Measurements from ENCODE around the gene CBL. TPM values are rescaled to one million over a fixed set of nuclear protein-coding genes. Genes with fewer than 3 reads are reported as not detected.

The CBL gene
- total and polyA plus RNA-seq, 10 of the 15 experiments (the other 5 are each of a cell fraction or from before 2014, with no cell fraction given) = 3.9 to 27.1 (median 9.5) TPM

- ChIA-PET RAD21 (ENCODE audit: unreplicated experiment) (no interaction called here), CTCF (no interaction called here), POLR2A (interaction anchor here (0.5 kb wide), 1 partner anchor 237 kb away, joined by 7 read pairs; no protein-coding TSS in a partner anchor), SMC1A (ENCODE audit: uncharacterized antibody, unreplicated experiment) (no interaction called here)
- no TSS peak for BruUV-seq (replicated peaks)
- DNase-seq (ENCODE audit: low read depth, low spot score) = no peak
- Histone ChIP-seq H3K4me3 (no peak overlapping the region), H2AFZ (ENCODE audit: control insufficient read depth, low read depth, low read length) (no peak overlapping the region), H3K79me2 (ENCODE audit: control insufficient read depth, insufficient read depth, low read length) (no peaks in the 10 kb centered on the region), H3K36me3 (ENCODE audit: control insufficient read depth in 2 of 2, insufficient read depth in 2 of 2, low read length in 1 of 2) (no peaks in the 10 kb centered on the region), H3K9ac (ENCODE audit: control insufficient read depth, insufficient read depth, low read length) (no peak overlapping the region), H3K27ac (ENCODE audit: control insufficient read depth, insufficient read depth) (no peak overlapping the region), H3K27me3 (replicated peaks in 1 of 2; ENCODE audit: control insufficient read depth in 2 of 2, insufficient read depth in 2 of 2, low read length in 1 of 2) (no peaks in the 10 kb centered on the region), H3K4me2 (ENCODE audit: control insufficient read depth, insufficient read depth) (no peak overlapping the region), H4K20me1 (ENCODE audit: control insufficient read depth, insufficient read depth) (no peaks in the 10 kb centered on the region), H3K9me3 (replicated peaks; ENCODE audit: control insufficient read depth, insufficient read depth, low read length) (no peaks in the 10 kb centered on the region; the same call in 2 of the 3 replicates), H3K4me1 (ENCODE audit: control insufficient read depth, insufficient read depth, low read length) (no peaks in the 10 kb centered on the region)
- intact Hi-C loops (cut with micrococcal nuclease; ENCODE audit: unreplicated experiment) = no loop called here
- in situ Hi-C loops (cut with MboI) = no loop called here
- FAIRE-seq = no peak
- ATAC-seq = no peak
- no peak for TF ChIP-seq SREBF1 (IDR thresholded peaks at IDR 0.05; ENCODE audit: low read length)
- TF ChIP-seq CREM (IDR thresholded peaks at IDR 0.05; ENCODE audit: low read depth) = no peak
- no peak for TF ChIP-seq TCF3 (IDR thresholded peaks at IDR 0.05; ENCODE audit: borderline replicate concordance, insufficient read depth, low read depth, low read length)
- TF ChIP-seq PRDM15 (CRISPR knock-in tag; IDR thresholded peaks at IDR 0.05) = no peak
- TF ChIP-seq CREB1 (IDR thresholded peaks at IDR 0.05; ENCODE audit: low read depth) = no peak
- no peak for TF ChIP-seq ZBTB4 (CRISPR knock-in tag; IDR thresholded peaks at IDR 0.05)
- no peak for TF ChIP-seq JUND (IDR thresholded peaks at IDR 0.05; ENCODE audit: low read depth, low read length)
- TF ChIP-seq GATAD2B (conservative IDR thresholded peaks at IDR 0.05; ENCODE audit: low read depth) = no peak
- no peak for TF ChIP-seq GABPA (IDR thresholded peaks at IDR 0.05; ENCODE audit: low read depth)
- no peak for TF ChIP-seq NBN (IDR thresholded peaks at IDR 0.05)
- 19% methylated on average over 11 of the region's 11 CpGs for WGBS (ENCODE audit: insufficient coverage, insufficient replicate concordance, low lambda C conversion rate, missing lambda C conversion rate)
Observed at GRCh38 chr11:119188067-119188466, 18.1 kb upstream of the CBL start.

Data from GM12878 (cell line).